SK-N-SH treated with all-trans-retinoic acid at 6 μM for 48 hours (cell line): Measurements from ENCODE around the gene LRRC73.

Source experiments
- ARNTL ChIP-seq: fragments of 450-650 bp; formaldehyde crosslinking; IDR thresholded peaks from 2 replicates; pipeline ENCODE4 v1.5.0; 2020; ENCODE audit warnings: low read depth, mild to moderate bottlenecking, moderate library complexity, borderline replicate concordance
- CSDC2 ChIP-seq: fragments of 250-450 bp; sonication (Bioruptor Pico); IDR thresholded peaks from 2 replicates; pipeline ENCODE4 v1.5.0; 2020; ENCODE audit warnings: mild to moderate bottlenecking, moderate library complexity
- OSR1 ChIP-seq: fragments of 250-450 bp; sonication (Bioruptor Pico); IDR thresholded peaks from 2 replicates; pipeline ENCODE4 v1.8.0; 2022; ENCODE audit warnings: moderate library complexity, mild to moderate bottlenecking, inconsistent platforms
- PATZ1 ChIP-seq: fragments of 250-450 bp; sonication (Bioruptor Pico); IDR thresholded peaks from 2 replicates; pipeline ENCODE4 v1.8.0; 2020; ENCODE audit warnings: mild to moderate bottlenecking, moderate library complexity, borderline replicate concordance
- POU6F1 ChIP-seq: fragments of 250-450 bp; sonication (Bioruptor Pico); IDR thresholded peaks from 2 replicates; pipeline ENCODE4 v1.8.0; 2021; ENCODE audit warnings: low read depth, mild to moderate bottlenecking, moderate library complexity, borderline replicate concordance
- PPARA ChIP-seq: fragments of 250-450 bp; sonication (Bioruptor Pico); IDR thresholded peaks from 2 replicates; pipeline ENCODE4 v1.5.0; 2020; ENCODE audit warnings: mild to moderate bottlenecking, borderline replicate concordance
- RARB ChIP-seq: fragments of 250-450 bp; sonication (Bioruptor Pico); IDR thresholded peaks from 2 replicates; pipeline ENCODE4 v1.8.0; 2021; ENCODE audit warnings: mild to moderate bottlenecking, moderate library complexity
- SNAI2 ChIP-seq: fragments of 250-450 bp; sonication (Bioruptor Pico); IDR thresholded peaks from 2 replicates; pipeline ENCODE4 v1.5.0; 2020; ENCODE audit warnings: mild to moderate bottlenecking, moderate library complexity
- TCF4 ChIP-seq: fragments of 250-450 bp; sonication (Bioruptor Pico); IDR thresholded peaks from 2 replicates; pipeline ENCODE4 v1.8.0; 2021; ENCODE audit warnings: mild to moderate bottlenecking, moderate library complexity, borderline replicate concordance
- TOX ChIP-seq: fragments of 250-450 bp; sonication (Bioruptor Pico); IDR thresholded peaks from 2 replicates; pipeline ENCODE4 v1.8.0; 2021; ENCODE audit warnings: mild to moderate bottlenecking, moderate library complexity, borderline replicate concordance
- TSHZ2 ChIP-seq: fragments of 250-450 bp; sonication (Bioruptor Pico); IDR thresholded peaks from 2 replicates; pipeline ENCODE4 v1.5.0; 2020; ENCODE audit warnings: mild to moderate bottlenecking, moderate library complexity
- ZFP3 ChIP-seq: fragments of 250-450 bp; sonication (Bioruptor Pico); IDR thresholded peaks from 2 replicates; pipeline ENCODE4 v1.5.0; 2020; ENCODE audit warnings: mild to moderate bottlenecking, moderate library complexity
- ZNF70 ChIP-seq: fragments of 450-650 bp; formaldehyde crosslinking; IDR thresholded peaks from 2 replicates; pipeline ENCODE4 v1.5.0; 2020; ENCODE audit warnings: mild to moderate bottlenecking, moderate library complexity

- TF ChIP-seq ARNTL (CRISPR knock-in tag) (no peak), ZFP3 (no peak), OSR1 (CRISPR knock-in tag) (no peak), PPARA (CRISPR knock-in tag) (no peak), RARB (no peak), PATZ1 (no peak), SNAI2 (no peak), POU6F1 (CRISPR knock-in tag) (no peak), ZNF70 (CRISPR knock-in tag) (no peak), TCF4 (CRISPR knock-in tag) (no peak), TSHZ2 (CRISPR knock-in tag) (no peak), TOX (no peak), CSDC2 (CRISPR knock-in tag) (no peak)
These were observed 50.1 kb downstream of the LRRC73 start for GRCh38 chr6:43460032-43460431.
